GM23338 (cell line): ENCODE data around the gene FAXC.

Source experiments
- POLR2AphosphoS5 ChIP-seq: IDR thresholded peaks from 2 replicates; pipeline ENCODE4 v1.6.1; 2016; ENCODE audit warnings: antibody characterized with exemption, low read depth
- TF ChIP-seq, protein P1 (sequence below), 2 experiments: fragments of 200-600 bp in 1 of 2; sonication (generic) in 1 of 2; conservative IDR thresholded peaks; 2 replicates each; pipeline versions ENCODE4 v1.5.1 to v1.6.1; 2016 to 2017; ENCODE audit warnings: antibody characterized with exemption in 2 of 2, low read depth in 2 of 2, mild to moderate bottlenecking in 2 of 2, moderate library complexity in 1 of 2
- TF ChIP-seq, protein P2 (sequence below): IDR thresholded peaks from one replicate; pipeline ENCODE4 v1.6.1; 2018; ENCODE audit warnings: antibody characterized with exemption; ENCODE audit not compliant: unreplicated experiment

DNA sequence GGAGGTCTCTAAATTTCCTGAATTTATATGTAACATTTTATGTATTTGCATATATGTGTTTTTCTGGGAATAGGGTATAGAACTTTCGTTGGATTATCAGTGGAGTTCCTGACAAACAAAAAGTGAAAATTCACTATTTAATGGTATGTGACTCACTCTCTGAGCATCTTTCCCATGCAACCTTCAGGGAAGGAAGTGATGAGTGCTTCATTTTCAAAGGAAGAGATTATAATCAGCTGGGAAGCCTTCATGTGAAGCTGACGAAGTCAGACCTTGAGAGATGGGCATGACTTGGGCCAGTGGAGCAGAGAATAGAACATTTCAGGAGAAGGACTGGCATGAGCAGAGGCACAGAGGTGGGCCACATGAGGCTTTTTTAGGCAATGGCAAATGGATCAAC, 72.7 kb downstream of the FAXC start:
- TF ChIP-seq, protein P1, sequence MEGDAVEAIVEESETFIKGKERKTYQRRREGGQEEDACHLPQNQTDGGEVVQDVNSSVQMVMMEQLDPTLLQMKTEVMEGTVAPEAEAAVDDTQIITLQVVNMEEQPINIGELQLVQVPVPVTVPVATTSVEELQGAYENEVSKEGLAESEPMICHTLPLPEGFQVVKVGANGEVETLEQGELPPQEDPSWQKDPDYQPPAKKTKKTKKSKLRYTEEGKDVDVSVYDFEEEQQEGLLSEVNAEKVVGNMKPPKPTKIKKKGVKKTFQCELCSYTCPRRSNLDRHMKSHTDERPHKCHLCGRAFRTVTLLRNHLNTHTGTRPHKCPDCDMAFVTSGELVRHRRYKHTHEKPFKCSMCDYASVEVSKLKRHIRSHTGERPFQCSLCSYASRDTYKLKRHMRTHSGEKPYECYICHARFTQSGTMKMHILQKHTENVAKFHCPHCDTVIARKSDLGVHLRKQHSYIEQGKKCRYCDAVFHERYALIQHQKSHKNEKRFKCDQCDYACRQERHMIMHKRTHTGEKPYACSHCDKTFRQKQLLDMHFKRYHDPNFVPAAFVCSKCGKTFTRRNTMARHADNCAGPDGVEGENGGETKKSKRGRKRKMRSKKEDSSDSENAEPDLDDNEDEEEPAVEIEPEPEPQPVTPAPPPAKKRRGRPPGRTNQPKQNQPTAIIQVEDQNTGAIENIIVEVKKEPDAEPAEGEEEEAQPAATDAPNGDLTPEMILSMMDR (conservative IDR thresholded peaks at IDR 0.05; ENCODE audit: low read depth in 2 of 2): no peak
- TF ChIP-seq, protein P2, sequence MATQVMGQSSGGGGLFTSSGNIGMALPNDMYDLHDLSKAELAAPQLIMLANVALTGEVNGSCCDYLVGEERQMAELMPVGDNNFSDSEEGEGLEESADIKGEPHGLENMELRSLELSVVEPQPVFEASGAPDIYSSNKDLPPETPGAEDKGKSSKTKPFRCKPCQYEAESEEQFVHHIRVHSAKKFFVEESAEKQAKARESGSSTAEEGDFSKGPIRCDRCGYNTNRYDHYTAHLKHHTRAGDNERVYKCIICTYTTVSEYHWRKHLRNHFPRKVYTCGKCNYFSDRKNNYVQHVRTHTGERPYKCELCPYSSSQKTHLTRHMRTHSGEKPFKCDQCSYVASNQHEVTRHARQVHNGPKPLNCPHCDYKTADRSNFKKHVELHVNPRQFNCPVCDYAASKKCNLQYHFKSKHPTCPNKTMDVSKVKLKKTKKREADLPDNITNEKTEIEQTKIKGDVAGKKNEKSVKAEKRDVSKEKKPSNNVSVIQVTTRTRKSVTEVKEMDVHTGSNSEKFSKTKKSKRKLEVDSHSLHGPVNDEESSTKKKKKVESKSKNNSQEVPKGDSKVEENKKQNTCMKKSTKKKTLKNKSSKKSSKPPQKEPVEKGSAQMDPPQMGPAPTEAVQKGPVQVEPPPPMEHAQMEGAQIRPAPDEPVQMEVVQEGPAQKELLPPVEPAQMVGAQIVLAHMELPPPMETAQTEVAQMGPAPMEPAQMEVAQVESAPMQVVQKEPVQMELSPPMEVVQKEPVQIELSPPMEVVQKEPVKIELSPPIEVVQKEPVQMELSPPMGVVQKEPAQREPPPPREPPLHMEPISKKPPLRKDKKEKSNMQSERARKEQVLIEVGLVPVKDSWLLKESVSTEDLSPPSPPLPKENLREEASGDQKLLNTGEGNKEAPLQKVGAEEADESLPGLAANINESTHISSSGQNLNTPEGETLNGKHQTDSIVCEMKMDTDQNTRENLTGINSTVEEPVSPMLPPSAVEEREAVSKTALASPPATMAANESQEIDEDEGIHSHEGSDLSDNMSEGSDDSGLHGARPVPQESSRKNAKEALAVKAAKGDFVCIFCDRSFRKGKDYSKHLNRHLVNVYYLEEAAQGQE: no peak
- no peak for TF ChIP-seq POLR2AphosphoS5
